ENCODE data around the gene NEURL1.
"Not testable (repeated sequence)": the region's sequence is repeated elsewhere in the genome, so short reads cannot be mapped to it uniquely, and the experiment has no call there.

NEURL1 gene

DNA sequence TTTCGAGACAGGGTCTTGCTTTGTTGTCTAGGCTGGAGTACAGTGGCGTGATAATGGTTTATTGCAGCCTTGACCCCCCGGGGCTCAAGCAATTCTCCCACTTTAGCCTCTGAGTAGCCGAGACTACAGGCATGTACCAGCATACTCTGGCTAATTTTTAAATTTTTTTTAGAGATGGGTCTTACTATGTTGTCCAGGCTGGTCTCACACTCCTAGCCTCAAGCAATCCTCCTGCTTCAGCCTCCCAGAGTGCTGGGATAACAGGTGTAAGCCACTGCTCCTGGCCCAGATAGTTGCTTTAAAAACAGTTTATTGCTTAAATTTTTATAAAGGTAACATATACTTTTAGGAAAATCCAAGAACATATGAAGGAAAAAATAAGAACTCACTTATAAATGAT, 26.3 kb downstream of the NEURL1 start:
- no peak overlapping the region for H3K4me3 ChIP-seq (ENCODE audit: low read depth, low read length)
- H2AFZ ChIP-seq: no peak overlapping the region
- no peaks in the 10 kb centered on the region for H3K79me2 ChIP-seq
- no peak overlapping the region for H3K9ac ChIP-seq
- no peaks in the 10 kb centered on the region for H3K9me3 ChIP-seq (ENCODE audit: control insufficient read depth, low read length)
- H3K27me3 ChIP-seq (ENCODE audit: control insufficient read depth, insufficient read depth, low read length): no peaks in the 10 kb centered on the region
- H3K27ac ChIP-seq: no peak overlapping the region
- no peaks in the 10 kb centered on the region for H3K36me3 ChIP-seq (ENCODE audit: control insufficient read depth, insufficient read depth, low read length)
- TF ChIP-seq, protein P1, sequence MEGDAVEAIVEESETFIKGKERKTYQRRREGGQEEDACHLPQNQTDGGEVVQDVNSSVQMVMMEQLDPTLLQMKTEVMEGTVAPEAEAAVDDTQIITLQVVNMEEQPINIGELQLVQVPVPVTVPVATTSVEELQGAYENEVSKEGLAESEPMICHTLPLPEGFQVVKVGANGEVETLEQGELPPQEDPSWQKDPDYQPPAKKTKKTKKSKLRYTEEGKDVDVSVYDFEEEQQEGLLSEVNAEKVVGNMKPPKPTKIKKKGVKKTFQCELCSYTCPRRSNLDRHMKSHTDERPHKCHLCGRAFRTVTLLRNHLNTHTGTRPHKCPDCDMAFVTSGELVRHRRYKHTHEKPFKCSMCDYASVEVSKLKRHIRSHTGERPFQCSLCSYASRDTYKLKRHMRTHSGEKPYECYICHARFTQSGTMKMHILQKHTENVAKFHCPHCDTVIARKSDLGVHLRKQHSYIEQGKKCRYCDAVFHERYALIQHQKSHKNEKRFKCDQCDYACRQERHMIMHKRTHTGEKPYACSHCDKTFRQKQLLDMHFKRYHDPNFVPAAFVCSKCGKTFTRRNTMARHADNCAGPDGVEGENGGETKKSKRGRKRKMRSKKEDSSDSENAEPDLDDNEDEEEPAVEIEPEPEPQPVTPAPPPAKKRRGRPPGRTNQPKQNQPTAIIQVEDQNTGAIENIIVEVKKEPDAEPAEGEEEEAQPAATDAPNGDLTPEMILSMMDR (IDR thresholded peaks at IDR 0.05): no peak
- H3K4me2 ChIP-seq (ENCODE audit: low read length): no peak overlapping the region
- no peaks in the 10 kb centered on the region for H3K4me1 ChIP-seq

DNA sequence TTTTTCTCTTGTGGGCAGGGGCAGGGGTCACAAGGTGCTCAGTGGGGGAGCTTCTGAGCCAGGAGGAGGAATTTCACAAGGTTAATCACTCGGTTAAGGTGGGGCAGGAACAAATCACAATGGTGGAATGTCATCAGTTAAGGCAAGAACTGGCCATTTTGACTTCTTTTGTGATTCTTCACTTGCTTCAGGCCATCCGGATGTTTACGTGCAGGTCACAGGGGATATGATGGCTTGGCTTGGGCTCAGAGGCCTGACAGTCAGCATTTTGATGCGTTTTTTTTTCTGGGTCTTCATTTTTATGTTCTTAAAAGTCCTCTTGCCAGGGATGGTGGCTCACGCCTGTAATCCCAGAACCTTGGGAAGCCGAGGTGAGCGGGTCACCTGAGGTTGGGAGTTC, 28.5 kb downstream of the NEURL1 start:
- not testable (repeated sequence) for H2AFZ ChIP-seq; H3K27ac ChIP-seq; H3K4me2 ChIP-seq (ENCODE audit: low read length); H3K79me2 ChIP-seq; H3K9ac ChIP-seq; H3K4me1 ChIP-seq; H3K4me3 ChIP-seq (ENCODE audit: low read depth, low read length); H3K9me3 ChIP-seq (ENCODE audit: control insufficient read depth, low read length); H3K27me3 ChIP-seq (ENCODE audit: control insufficient read depth, insufficient read depth, low read length); H3K36me3 ChIP-seq (ENCODE audit: control insufficient read depth, insufficient read depth, low read length)

DNA sequence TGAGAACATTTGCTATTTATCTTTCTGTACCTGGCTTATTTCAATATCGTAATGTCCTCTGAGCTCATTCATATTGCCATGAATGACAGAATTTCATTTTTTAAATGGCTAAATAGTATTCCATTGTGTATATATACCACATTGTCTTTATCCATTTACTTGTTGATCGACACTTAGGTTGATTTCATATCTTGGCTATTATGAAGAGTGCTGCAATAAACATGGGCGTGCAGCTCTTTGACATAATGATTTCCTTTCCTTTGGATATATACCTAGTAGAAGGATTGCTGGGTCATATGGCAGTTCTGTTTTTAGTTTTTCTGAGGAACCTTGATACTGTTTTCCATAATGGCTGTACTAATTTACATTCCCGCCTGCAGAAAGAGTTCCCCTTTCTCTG, 30.2 kb downstream of the NEURL1 start:
- H3K9ac ChIP-seq: no peak overlapping the region
- no peak overlapping the region for H3K4me3 ChIP-seq (ENCODE audit: low read depth, low read length)
- no peaks in the 10 kb centered on the region for H3K36me3 ChIP-seq (ENCODE audit: control insufficient read depth, insufficient read depth, low read length)
- TF ChIP-seq, protein P1 (IDR thresholded peaks at IDR 0.05): no peak
- H3K79me2 ChIP-seq: no peaks in the 10 kb centered on the region
- H3K4me2 ChIP-seq (ENCODE audit: low read length): no peak overlapping the region
- no peaks in the 10 kb centered on the region for H3K27me3 ChIP-seq (ENCODE audit: control insufficient read depth, insufficient read depth, low read length)
- H3K4me1 ChIP-seq: no peaks in the 10 kb centered on the region
- H3K9me3 ChIP-seq (ENCODE audit: control insufficient read depth, low read length): no peaks in the 10 kb centered on the region
- no peak overlapping the region for H2AFZ ChIP-seq
- no peak overlapping the region for H3K27ac ChIP-seq

GRCh38 chr10:103525901-103526300, 32.4 kb downstream of the NEURL1 start:
- TF ChIP-seq, protein P1 (IDR thresholded peaks at IDR 0.05): no peak

DNA sequence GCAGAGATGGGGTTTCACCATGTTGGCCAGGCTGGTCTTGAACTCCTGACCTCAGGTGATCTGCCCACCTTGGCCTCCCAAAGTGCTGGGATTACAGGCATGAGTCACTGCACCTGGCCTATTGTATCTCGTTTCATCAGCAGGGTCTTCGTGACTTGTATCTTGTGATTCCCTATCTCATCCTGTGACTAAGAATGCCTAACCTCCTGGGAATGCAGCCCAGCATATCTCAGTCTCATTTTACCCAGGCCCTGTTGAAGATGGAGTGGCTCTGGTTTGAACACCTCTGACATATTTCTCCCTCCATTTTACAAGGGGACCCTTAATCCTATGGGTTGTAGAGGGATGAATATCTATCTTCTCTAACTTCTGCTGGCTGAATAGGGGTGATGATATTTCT, 34.0 kb downstream of the NEURL1 start:
- H3K27ac ChIP-seq; H3K4me1 ChIP-seq; H3K9me3 ChIP-seq (ENCODE audit: control insufficient read depth, low read length); H2AFZ ChIP-seq; H3K9ac ChIP-seq; H3K4me2 ChIP-seq (ENCODE audit: low read length); H3K79me2 ChIP-seq; H3K4me3 ChIP-seq (ENCODE audit: low read depth, low read length); H3K27me3 ChIP-seq (ENCODE audit: control insufficient read depth, insufficient read depth, low read length); H3K36me3 ChIP-seq (ENCODE audit: control insufficient read depth, insufficient read depth, low read length): not testable (repeated sequence)

More at GRCh38 chr10:103525901-103526300, 32.4 kb downstream of the NEURL1 start:
- no peak overlapping the region for H3K4me3 ChIP-seq (ENCODE audit: low read depth, low read length)
- H3K27me3 ChIP-seq (ENCODE audit: control insufficient read depth, insufficient read depth, low read length): no peaks in the 10 kb centered on the region
- no peak overlapping the region for H3K9ac ChIP-seq
- H3K36me3 ChIP-seq (ENCODE audit: control insufficient read depth, insufficient read depth, low read length): no peaks in the 10 kb centered on the region
- H3K4me2 ChIP-seq (ENCODE audit: low read length): no peak overlapping the region
- H2AFZ ChIP-seq: no peak overlapping the region
- H3K9me3 ChIP-seq (ENCODE audit: control insufficient read depth, low read length): no peaks in the 10 kb centered on the region
- H3K4me1 ChIP-seq: no peaks in the 10 kb centered on the region
- H3K27ac ChIP-seq: no peak overlapping the region
- no peaks in the 10 kb centered on the region for H3K79me2 ChIP-seq

- no peak overlapping the region for H3K4me3 ChIP-seq (ENCODE audit: low read depth, low read length)
- H3K9me3 ChIP-seq (ENCODE audit: control insufficient read depth, low read length): no peaks in the 10 kb centered on the region
- H3K27me3 ChIP-seq (ENCODE audit: control insufficient read depth, insufficient read depth, low read length): no peaks in the 10 kb centered on the region
- H3K27ac ChIP-seq: no peak overlapping the region
- H3K9ac ChIP-seq: no peak overlapping the region
- no peak overlapping the region for H3K4me2 ChIP-seq (ENCODE audit: low read length)
- H2AFZ ChIP-seq: no peak overlapping the region
- TF ChIP-seq, protein P1 (IDR thresholded peaks at IDR 0.05): no peak
- no peaks in the 10 kb centered on the region for H3K36me3 ChIP-seq (ENCODE audit: control insufficient read depth, insufficient read depth, low read length)
- H3K79me2 ChIP-seq: no peaks in the 10 kb centered on the region
- H3K4me1 ChIP-seq: no peaks in the 10 kb centered on the region
Observed at GRCh38 chr10:103528549-103528948, 35.0 kb downstream of the NEURL1 start.

Measured in parathyroid adenoma (tissue), 2 donors.